ENCODE data around the gene SMDT1.
"Not testable (repeated sequence)": the region's sequence is repeated elsewhere in the genome, so short reads cannot be mapped to it uniquely, and the experiment has no call there.

Gene SMDT1

GRCh38 chr22:42108848-42109247 is 29.3 kb downstream of the SMDT1 start:
- H2AFZ ChIP-seq (ENCODE audit: low read depth, low read length): no peak overlapping the region
- H3K27me3 ChIP-seq (ENCODE audit: insufficient read depth, low read length): no peaks in the 10 kb centered on the region
- H3K36me3 ChIP-seq (ENCODE audit: insufficient read depth, low read length): no peaks in the 10 kb centered on the region
- H3K9me3 ChIP-seq (ENCODE audit: low read length): peaks cover 10% of the 10 kb centered on the region
- H3K4me1 ChIP-seq (ENCODE audit: insufficient read depth, low read length): no peaks in the 10 kb centered on the region
- H3K4me3 ChIP-seq (ENCODE audit: low read length): no peak overlapping the region

DNA sequence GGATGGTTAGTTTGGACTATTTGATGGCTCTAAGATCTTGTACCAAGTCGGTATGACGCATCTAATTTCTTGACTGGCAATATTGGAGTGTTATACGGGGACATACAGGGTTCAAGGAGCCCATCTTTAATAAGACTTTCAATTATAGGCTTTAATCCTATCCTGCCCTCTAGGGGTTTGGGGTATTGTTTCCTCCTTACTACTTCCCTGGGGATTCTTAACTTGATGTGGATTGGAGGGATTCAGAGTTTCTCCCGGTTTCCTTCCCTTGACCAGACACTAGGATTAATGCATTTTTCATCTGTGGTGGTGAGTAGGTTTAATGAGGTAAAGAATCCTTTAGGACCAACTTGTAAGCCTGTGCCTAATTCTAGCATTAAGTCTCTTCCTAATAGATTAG is 32.3 kb downstream of the SMDT1 start:
- no peaks in the 10 kb centered on the region for H3K27me3 ChIP-seq (ENCODE audit: insufficient read depth, low read length)
- H2AFZ ChIP-seq (ENCODE audit: low read depth, low read length): no peak overlapping the region
- no peaks in the 10 kb centered on the region for H3K4me1 ChIP-seq (ENCODE audit: insufficient read depth, low read length)
- H3K4me3 ChIP-seq (ENCODE audit: low read length): no peak overlapping the region
- H3K9me3 ChIP-seq (ENCODE audit: low read length): peaks cover 13% of the 10 kb centered on the region
- no peaks in the 10 kb centered on the region for H3K36me3 ChIP-seq (ENCODE audit: insufficient read depth, low read length)

- H3K27me3 ChIP-seq (ENCODE audit: insufficient read depth, low read length); H3K4me1 ChIP-seq (ENCODE audit: insufficient read depth, low read length); H3K4me3 ChIP-seq (ENCODE audit: low read length); H3K36me3 ChIP-seq (ENCODE audit: insufficient read depth, low read length); H2AFZ ChIP-seq (ENCODE audit: low read depth, low read length): not testable (repeated sequence)
- H3K9me3 ChIP-seq (ENCODE audit: low read length): peaks cover 13% of the 10 kb centered on the region
Observed at GRCh38 chr22:42112793-42113192, 33.3 kb downstream of the SMDT1 start.

GRCh38 chr22:42114721-42115120 is 35.2 kb downstream of the SMDT1 start:
- Histone ChIP-seq H3K27me3 (ENCODE audit: insufficient read depth, low read length) (no peaks in the 10 kb centered on the region), H3K9me3 (ENCODE audit: low read length) (peaks cover 10% of the 10 kb centered on the region), H3K4me3 (ENCODE audit: low read length) (no peak overlapping the region), H3K36me3 (ENCODE audit: insufficient read depth, low read length) (no peaks in the 10 kb centered on the region), H2AFZ (ENCODE audit: low read depth, low read length) (no peak overlapping the region), H3K4me1 (ENCODE audit: insufficient read depth, low read length) (no peaks in the 10 kb centered on the region)

- not testable (repeated sequence) for H3K27me3 ChIP-seq (ENCODE audit: insufficient read depth, low read length); H3K36me3 ChIP-seq (ENCODE audit: insufficient read depth, low read length); H3K4me3 ChIP-seq (ENCODE audit: low read length); H2AFZ ChIP-seq (ENCODE audit: low read depth, low read length); H3K4me1 ChIP-seq (ENCODE audit: insufficient read depth, low read length)
- H3K9me3 ChIP-seq (ENCODE audit: low read length): peaks cover 10% of the 10 kb centered on the region
Observed at GRCh38 chr22:42115420-42115830, 35.9 kb downstream of the SMDT1 start.

GRCh38 chr22:42116848-42117424 is 37.4 kb downstream of the SMDT1 start:
- no peak overlapping the region for H2AFZ ChIP-seq (ENCODE audit: low read depth, low read length)
- H3K36me3 ChIP-seq (ENCODE audit: insufficient read depth, low read length): no peaks in the 10 kb centered on the region
- peaks cover 10% of the 10 kb centered on the region for H3K9me3 ChIP-seq (ENCODE audit: low read length)
- H3K27me3 ChIP-seq (ENCODE audit: insufficient read depth, low read length): no peaks in the 10 kb centered on the region
- H3K4me3 ChIP-seq (ENCODE audit: low read length): no peak overlapping the region
- H3K4me1 ChIP-seq (ENCODE audit: insufficient read depth, low read length): no peaks in the 10 kb centered on the region

GRCh38 chr22:42120231-42121021 is 40.9 kb downstream of the SMDT1 start:
- H3K4me3 ChIP-seq (ENCODE audit: low read length); H2AFZ ChIP-seq (ENCODE audit: low read depth, low read length); H3K27me3 ChIP-seq (ENCODE audit: insufficient read depth, low read length); H3K36me3 ChIP-seq (ENCODE audit: insufficient read depth, low read length); H3K4me1 ChIP-seq (ENCODE audit: insufficient read depth, low read length); H3K9me3 ChIP-seq (ENCODE audit: low read length): not testable (repeated sequence)

GRCh38 chr22:42123529-42123928 is 44.0 kb downstream of the SMDT1 start:
- H3K4me3 ChIP-seq (ENCODE audit: low read length); H2AFZ ChIP-seq (ENCODE audit: low read depth, low read length); H3K36me3 ChIP-seq (ENCODE audit: insufficient read depth, low read length); H3K4me1 ChIP-seq (ENCODE audit: insufficient read depth, low read length); H3K9me3 ChIP-seq (ENCODE audit: low read length); H3K27me3 ChIP-seq (ENCODE audit: insufficient read depth, low read length): not testable (repeated sequence)

- Histone ChIP-seq H2AFZ (ENCODE audit: low read depth, low read length) (no peak overlapping the region), H3K4me3 (ENCODE audit: low read length) (no peak overlapping the region), H3K4me1 (ENCODE audit: insufficient read depth, low read length) (no peaks in the 10 kb centered on the region), H3K36me3 (ENCODE audit: insufficient read depth, low read length) (no peaks in the 10 kb centered on the region), H3K9me3 (ENCODE audit: low read length) (no peaks in the 10 kb centered on the region), H3K27me3 (ENCODE audit: insufficient read depth, low read length) (no peaks in the 10 kb centered on the region)
Observed at GRCh38 chr22:42127606-42128005, 48.1 kb downstream of the SMDT1 start.

DNA sequence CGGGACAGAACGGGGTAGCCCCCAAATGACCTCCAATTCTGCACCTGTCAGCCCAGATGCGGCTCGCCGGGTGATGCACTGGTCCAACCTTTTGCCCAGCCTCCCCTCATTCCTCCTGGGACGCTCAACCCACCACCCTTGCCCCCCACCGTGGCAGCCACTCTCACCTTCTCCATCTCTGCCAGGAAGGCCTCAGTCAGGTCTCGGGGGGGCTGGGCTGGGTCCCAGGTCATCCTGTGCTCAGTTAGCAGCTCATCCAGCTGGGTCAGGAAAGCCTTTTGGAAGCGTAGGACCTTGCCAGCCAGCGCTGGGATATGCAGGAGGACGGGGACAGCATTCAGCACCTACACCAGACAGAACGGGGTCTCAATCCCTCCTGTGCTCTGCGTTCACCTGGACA is 48.5 kb downstream of the SMDT1 start:
- not testable (repeated sequence) for H3K4me1 ChIP-seq (ENCODE audit: insufficient read depth, low read length); H2AFZ ChIP-seq (ENCODE audit: low read depth, low read length); H3K36me3 ChIP-seq (ENCODE audit: insufficient read depth, low read length); H3K27me3 ChIP-seq (ENCODE audit: insufficient read depth, low read length); H3K9me3 ChIP-seq (ENCODE audit: low read length); H3K4me3 ChIP-seq (ENCODE audit: low read length)

GRCh38 chr22:42128776-42129694 is 49.5 kb downstream of the SMDT1 start:
- H3K9me3 ChIP-seq (ENCODE audit: low read length); H3K4me1 ChIP-seq (ENCODE audit: insufficient read depth, low read length); H3K27me3 ChIP-seq (ENCODE audit: insufficient read depth, low read length); H3K36me3 ChIP-seq (ENCODE audit: insufficient read depth, low read length); H3K4me3 ChIP-seq (ENCODE audit: low read length); H2AFZ ChIP-seq (ENCODE audit: low read depth, low read length): not testable (repeated sequence)

- not testable (repeated sequence) for H3K4me3 ChIP-seq (ENCODE audit: low read length); H3K4me1 ChIP-seq (ENCODE audit: insufficient read depth, low read length); H3K9me3 ChIP-seq (ENCODE audit: low read length); H2AFZ ChIP-seq (ENCODE audit: low read depth, low read length); H3K27me3 ChIP-seq (ENCODE audit: insufficient read depth, low read length); H3K36me3 ChIP-seq (ENCODE audit: insufficient read depth, low read length)
Observed at GRCh38 chr22:42130182-42130581, 50.7 kb downstream of the SMDT1 start.

DNA sequence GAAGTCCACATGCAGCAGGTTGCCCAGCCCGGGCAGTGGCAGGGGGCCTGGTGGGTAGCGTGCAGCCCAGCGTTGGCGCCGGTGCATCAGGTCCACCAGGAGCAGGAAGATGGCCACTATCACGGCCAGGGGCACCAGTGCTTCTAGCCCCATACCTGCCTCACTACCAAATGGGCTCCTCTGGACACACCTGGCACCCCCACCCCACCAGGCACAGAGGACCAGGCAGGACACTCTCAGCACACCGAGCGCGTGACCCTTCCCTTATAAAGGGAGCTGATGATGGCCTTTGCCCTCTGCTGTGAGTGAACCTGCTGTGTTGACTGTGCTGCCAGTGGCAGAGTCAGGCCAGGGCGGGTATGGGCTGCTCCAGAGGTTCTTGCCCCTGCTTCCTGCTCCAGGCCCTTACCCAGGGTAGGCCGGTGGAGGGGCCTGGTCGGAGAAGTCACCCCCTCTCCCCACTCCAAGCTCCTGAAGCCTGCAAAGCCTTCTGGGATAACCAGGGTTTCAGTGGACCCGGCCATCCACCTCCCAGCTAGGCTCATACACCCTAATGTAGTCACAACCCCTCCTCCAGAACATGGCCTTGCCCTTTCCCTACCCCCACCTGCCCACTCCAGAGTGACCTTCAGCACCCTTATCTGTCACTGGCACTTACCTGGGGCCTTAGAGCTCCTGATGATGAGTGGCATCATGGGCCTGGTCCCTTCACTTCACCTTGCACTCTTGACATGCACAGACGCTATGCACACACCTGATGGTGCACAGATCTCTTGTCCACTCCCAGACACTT is 51.3 kb downstream of the SMDT1 start, which contains the start of gene CYP2D6:
Gene CYP2D6 (minus strand): TSS at position 172 of the 793 bp plus-strand sequence. CDS start 19 bp downstream, at position 153.
- not testable (repeated sequence) for H3K4me3 ChIP-seq (ENCODE audit: low read length); H2AFZ ChIP-seq (ENCODE audit: low read depth, low read length); H3K9me3 ChIP-seq (ENCODE audit: low read length); H3K4me1 ChIP-seq (ENCODE audit: insufficient read depth, low read length); H3K36me3 ChIP-seq (ENCODE audit: insufficient read depth, low read length); H3K27me3 ChIP-seq (ENCODE audit: insufficient read depth, low read length)

Measured in neuron (in vitro differentiated cells).